GM21515 (cell line): ENCODE data around the gene NKAIN2.

Experiments
- ATAC-seq: cut with Tn5 transposase; IDR thresholded peaks from one replicate; pipeline ENCODE4 v1.9.1; 2021; ENCODE audit not compliant: unreplicated experiment

NKAIN2 gene

GRCh38 chr6:124479991-124480430 is 676.3 kb downstream of the NKAIN2 start:
- no peak for ATAC-seq

- no peak for ATAC-seq
Measured at GRCh38 chr6:124482071-124482491, 678.4 kb downstream of the NKAIN2 start.

DNA sequence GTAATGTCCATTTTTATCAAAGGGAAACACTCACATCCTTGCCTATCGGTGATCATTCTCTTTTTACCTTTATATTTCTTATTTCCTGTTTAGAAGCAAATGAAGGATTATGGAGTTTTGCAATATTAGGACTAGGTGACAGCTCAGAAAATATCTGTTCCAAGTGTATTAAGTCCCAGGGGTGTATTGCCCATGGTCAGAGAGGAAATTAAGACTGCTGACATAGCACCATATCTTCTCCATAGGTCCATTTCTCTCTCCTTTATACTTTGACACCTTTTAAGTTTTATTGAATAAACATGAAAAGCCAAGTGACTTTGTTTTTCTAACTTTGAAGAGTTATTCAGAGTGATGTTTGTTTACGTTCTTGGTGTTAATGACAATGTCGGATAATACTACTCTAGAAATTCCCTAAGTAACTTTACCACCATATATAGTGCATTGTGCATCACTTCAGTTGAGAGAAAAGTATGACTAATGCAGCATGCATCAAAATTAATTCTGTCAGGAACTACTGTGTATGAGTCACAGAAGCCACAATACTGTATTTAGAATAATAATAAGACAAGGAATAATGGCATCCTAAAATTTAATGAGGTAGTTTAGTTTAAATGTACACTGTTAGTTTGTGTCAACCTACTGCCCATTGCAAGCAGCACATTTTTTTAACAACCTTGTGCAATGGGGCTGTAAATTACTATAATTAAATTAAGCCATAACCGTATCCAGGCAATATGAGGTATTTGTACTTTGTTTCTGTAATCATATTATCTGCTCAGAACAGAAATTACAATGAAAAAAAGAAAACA is 684.2 kb downstream of the NKAIN2 start:
- ATAC-seq, result no peak

DNA sequence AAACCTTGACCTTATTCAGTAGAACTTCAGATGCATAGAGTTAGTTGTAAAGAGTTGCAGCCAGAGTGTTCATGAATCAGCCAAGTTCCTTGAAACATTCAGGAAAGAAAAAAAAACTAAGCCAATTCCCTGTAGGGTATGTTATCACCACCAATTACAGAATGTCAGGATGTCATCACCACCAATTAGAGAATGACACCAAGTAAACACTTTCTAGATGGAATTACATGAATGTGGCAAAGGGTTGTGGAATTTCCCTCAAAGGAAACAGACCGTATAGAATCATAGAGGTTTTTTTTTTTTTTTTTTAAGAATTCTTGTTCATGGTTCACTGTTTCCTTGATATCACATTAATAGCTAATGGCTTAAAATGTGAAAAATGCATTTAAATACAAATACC is 686.5 kb downstream of the NKAIN2 start:
- no peak for ATAC-seq

- no peak for ATAC-seq
Measured at GRCh38 chr6:124493259-124493658, 689.6 kb downstream of the NKAIN2 start.

DNA sequence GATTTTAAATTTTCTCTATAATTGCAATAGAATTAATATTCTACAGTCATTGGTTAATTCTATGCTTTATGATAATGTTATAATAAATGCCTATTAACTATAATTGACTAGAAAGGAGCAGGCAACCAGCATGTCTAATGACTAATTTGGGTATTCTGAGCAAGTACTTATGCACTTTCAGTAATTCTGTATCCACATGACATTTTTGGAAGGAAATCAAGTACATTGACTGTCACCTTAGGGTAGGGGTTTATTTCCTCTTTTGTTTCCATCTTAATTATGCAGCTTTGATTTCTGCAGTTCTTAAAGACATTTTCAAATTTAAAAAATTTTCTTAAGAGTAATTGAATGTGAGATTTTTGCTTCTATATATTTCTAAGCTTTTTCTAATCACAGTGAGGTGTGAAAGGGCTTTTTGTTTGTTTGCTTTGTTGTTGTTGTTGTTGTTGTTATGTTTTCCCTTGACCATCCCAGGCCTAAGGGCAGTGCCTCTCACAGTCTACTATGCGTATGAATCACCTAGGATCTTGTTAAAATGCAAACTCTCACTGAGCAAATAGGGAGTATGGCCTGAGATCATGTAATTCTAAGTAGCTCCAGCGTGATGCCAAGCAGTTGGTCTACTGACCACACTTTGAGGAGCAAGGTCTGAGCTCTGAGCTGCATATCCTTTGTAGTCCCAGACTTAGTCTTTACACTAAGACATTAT is 691.4 kb downstream of the NKAIN2 start:
- ATAC-seq, result no peak

GRCh38 chr6:124495665-124496190 is 692.1 kb downstream of the NKAIN2 start:
- no peak for ATAC-seq

GRCh38 chr6:124496334-124496733 is 692.7 kb downstream of the NKAIN2 start:
- no peak for ATAC-seq

GRCh38 chr6:124512431-124512830 is 708.8 kb downstream of the NKAIN2 start:
- no peak for ATAC-seq

- ATAC-seq, result no peak
Measured at GRCh38 chr6:124517339-124517738, 713.7 kb downstream of the NKAIN2 start.

GRCh38 chr6:124520514-124520913 is 716.8 kb downstream of the NKAIN2 start:
- ATAC-seq, result no peak

DNA sequence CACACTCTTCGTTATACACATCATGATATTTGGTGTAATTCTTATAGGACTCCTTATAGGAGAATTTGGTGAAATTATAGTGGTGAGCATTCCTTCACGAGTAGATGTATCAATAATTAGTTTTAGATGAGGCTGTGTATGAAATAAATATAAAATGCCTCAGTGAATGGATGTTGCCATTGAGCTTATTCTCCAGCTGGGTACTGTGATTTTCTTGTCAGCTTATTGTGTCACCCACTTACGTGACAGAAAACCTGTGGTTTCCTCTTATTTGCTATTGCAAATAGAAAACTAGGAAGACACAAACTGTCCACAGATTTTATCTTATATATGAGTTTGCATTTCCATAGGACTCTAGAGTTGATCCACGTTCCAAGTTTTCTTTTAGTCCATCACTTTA is 718.7 kb downstream of the NKAIN2 start:
- no peak for ATAC-seq

DNA sequence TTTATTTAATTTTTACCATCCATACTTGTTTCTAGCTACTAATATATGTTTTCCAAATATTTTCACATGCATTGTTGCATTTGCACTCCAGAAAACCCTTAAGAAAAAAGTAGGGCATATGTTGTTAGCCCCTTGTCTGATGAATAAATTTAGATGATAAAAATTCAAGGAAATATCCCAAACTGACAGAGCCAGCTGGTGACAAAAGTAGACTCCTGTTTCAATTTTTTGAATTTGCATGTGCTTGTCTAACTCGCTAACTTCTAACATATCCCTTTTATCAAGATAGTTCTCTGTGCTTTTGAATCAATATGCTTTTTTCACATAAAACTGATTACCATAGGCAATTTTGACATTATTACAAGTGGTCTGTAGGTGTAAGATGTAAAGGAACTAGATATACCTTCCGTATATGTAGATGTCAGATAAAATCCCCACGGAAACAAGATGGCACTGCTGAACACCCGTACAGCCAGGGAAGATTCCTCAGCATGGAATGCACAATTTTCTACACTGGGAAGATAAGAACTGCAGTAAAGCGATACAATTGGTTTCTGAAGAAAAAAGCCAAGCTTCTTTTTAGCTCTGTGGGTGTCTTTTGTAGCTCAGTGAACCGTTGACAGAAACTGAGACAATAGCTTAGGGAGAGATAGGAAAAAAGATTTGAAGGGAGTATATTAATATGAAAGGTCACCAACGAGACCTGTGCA is 721.0 kb downstream of the NKAIN2 start:
- ATAC-seq, result no peak

GRCh38 chr6:124530926-124531325 is 727.3 kb downstream of the NKAIN2 start:
- ATAC-seq, result no peak

- no peak for ATAC-seq
Measured at GRCh38 chr6:124535299-124535698, 731.6 kb downstream of the NKAIN2 start.

GRCh38 chr6:124535746-124536145 is 732.1 kb downstream of the NKAIN2 start:
- ATAC-seq, result no peak

GRCh38 chr6:124536157-124536841 is 732.6 kb downstream of the NKAIN2 start:
- no peak for ATAC-seq

- ATAC-seq, result no peak
Measured at GRCh38 chr6:124536842-124537191, 733.2 kb downstream of the NKAIN2 start.

GRCh38 chr6:124539096-124539495 is 735.4 kb downstream of the NKAIN2 start:
- no peak for ATAC-seq

GRCh38 chr6:124541573-124541972 is 737.9 kb downstream of the NKAIN2 start:
- ATAC-seq, result no peak

DNA sequence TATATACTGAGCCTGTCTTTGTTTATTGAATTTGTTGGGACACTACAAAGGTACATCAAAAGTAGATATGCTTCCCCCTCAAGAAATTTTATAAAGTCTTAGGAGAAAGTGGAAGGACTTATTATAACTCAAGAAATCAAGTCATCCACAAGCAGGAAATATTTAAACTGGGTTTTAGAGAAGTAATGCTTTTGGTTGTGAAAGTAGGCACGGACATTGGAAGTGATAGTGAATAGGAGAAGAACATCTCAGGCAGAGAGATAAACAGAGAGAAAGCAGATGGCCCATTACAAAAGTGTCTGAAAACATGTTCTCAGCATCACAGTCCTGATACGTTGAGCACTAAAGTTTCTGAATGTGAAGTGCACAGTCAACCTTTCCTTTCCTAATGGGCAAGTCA is 742.9 kb downstream of the NKAIN2 start:
- no peak for ATAC-seq
